Adrenal gland (tissue), 12 donors: Measurements from ENCODE around the gene PTX4. TPM values are rescaled to one million over a fixed set of nuclear protein-coding genes. Genes with fewer than 3 reads are reported as not detected.

ENCODE experiments used
- DNase-seq, 7 donors: peaks; one replicate each; pipeline ENCODE4 v3.0.0-alpha.2; 2019 to 2020
- H3K27ac ChIP-seq, 5 donors: fragments of 200-600 bp; sonication (generic) in 4 of 5; 1 replicate in 3 of 5; 2 replicates in 2 of 5; pipeline versions ENCODE4 v1.5.1 to v1.8.0; 2016 to 2020; ENCODE audit warnings: mild to moderate bottlenecking in 1 of 5
- H3K27me3 ChIP-seq: fragments of 200-600 bp; 2 replicates; pipeline ENCODE4 v1.8.0; 2021
- H3K36me3 ChIP-seq, 2 donors: fragments of 200-600 bp; replicated peaks in 1 of 2; 1 replicate in 1 of 2; 2 replicates in 1 of 2; pipeline versions ENCODE4 v1.5.1 to v1.8.0; 2018 to 2022
- H3K4me1 ChIP-seq, 2 donors: fragments of 200-600 bp; replicated peaks in 1 of 2; 1 replicate in 1 of 2; 2 replicates in 1 of 2; pipeline versions ENCODE4 v1.5.1 to v1.8.0; 2018 to 2021
- H3K4me3 ChIP-seq, 4 donors: fragments of 200-600 bp; sonication (generic) in 3 of 4; one replicate each; pipeline ENCODE4 v1.5.1; 2016 to 2018
- H3K9me3 ChIP-seq, 3 donors: fragments of 200-600 bp; sonication (generic) in 1 of 3; replicated peaks in 1 of 3; 1 replicate in 2 of 3; 2 replicates in 1 of 3; pipeline versions ENCODE4 v1.5.1 to v1.8.0; 2016 to 2021
- POLR2A ChIP-seq, 2 donors: fragments of 450-650 bp; IDR thresholded peaks; one replicate each; pipeline ENCODE4 v1.6.1; 2017; ENCODE audit warnings: antibody characterized with exemption in 2 of 2, mild to moderate bottlenecking in 2 of 2, moderate library complexity in 1 of 2
- WGBS, 4 donors: extraction: QIAGEN DNeasy Blood & Tissue Kit in 2 of 4; methylation state at CpG; one replicate each; pipeline versions ENCODE4 v1.1.5 to v1.1.7; 2013 to 2017; 5-methylcytosine and 5-hydroxymethylcytosine counted together
- intact Hi-C, 2 donors: fragments of 100-400 bp; cut with DNase I; formaldehyde crosslinking; loops; one replicate each; pipeline versions ENCODE4 v1.14.1 to v1.15.0; 2022 to 2023
- polyA plus RNA-seq, 3 donors: library from polyadenylated mRNA; stranded (reverse); fragments of 200-250 nt in 2 of 3; fragments of 350-450 nt in 1 of 3; fragmentation: Illumina TruSeq in 1 of 3; extraction: RNeasy Lipid Tissue Mini Kit (QIAGEN cat#74804) in 1 of 3; gene quantifications; one replicate each; pipeline ENCODE4 v1.2.3, GENCODE V29; 2013 to 2014
- total RNA-seq, 9 donors: library from RNA; depleted of rRNA in 4 of 9; stranded (reverse); fragments of >200 nt in 4 of 9; fragments of 120-200 nt in 1 of 9; fragmentation: NEBNext Ultra II Directional in 1 of 9; extraction: Animal tissue kit (Norgen Biotek cat#: 25700) in 1 of 9; gene quantifications; one replicate each; pipeline versions ENCODE4 v1.1.0 to v1.2.4, GENCODE V29; 2013 to 2023
- TF ChIP-seq, protein P1 (sequence below), 6 experiments: fragments of 450-650 bp in 4 of 6; fragments of 200-600 bp in 2 of 6; sonication (generic) in 1 of 6; IDR thresholded peaks; 1 replicate in 5 of 6; 2 replicates in 1 of 6; pipeline versions ENCODE4 v1.5.1 to v1.8.0; 2016 to 2021; ENCODE audit warnings: antibody characterized with exemption in 6 of 6, mild to moderate bottlenecking in 2 of 6, moderate library complexity in 1 of 6
- donor health status: healthy with polysubstance abuse.
- donor health status: Bipolar disorder and iron deficiency.
- donor health status: DM: yes; HTN: yes; CAD: no.
- donor health status: DM: no; HTN: no; CAD: no.
- donor health status: DM: no; HTN: no; CAD: no.
- donor health status: DM: yes; HTN: yes; CAD: no.

Gene PTX4
- total and polyA plus RNA-seq, 12 donors = 0.16 to 1.4 (median 0.57) TPM; not detected in 4

DNA sequence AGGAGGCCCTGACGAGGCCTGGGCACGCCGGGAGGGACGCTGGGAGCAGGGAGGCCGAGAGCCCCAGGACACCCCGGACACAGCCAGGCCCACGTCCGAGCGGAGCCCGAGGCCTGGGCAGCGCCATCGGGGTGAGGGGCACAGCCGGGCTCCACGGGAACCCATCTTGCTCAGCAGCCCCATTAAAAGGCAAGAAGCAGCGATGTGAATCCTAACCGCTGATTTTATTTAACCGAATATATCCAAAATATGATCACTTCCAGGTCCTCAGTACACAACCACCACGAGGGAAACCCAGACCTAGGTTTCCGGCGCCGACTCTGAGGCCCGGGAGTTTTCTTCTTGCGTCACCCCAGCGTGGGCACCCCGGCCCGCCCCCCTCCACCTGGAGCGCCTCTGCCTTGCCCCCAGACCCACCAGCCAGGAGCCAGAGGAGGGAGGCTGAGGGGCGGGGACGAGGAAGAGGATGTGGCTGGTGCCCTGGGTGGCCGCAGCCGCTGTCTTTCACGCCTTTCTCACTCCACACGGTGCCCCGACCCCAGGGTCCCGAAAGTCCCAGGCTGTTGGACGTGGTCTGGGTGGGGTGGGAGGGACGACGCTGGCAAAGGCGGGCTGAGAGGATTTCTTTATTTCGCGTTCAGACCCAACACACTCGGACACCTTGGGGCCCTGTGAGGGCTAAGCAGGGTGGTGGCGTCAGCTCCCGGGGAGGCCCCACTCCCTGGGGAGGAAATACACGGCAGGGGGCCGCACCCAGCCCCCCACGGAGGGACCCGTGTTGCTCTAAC is 43.8 kb downstream of the PTX4 start:
- Histone ChIP-seq H3K27ac (no peak overlapping the region), H3K36me3 (peaks cover 0 to 46% of the 10 kb centered on the region in 2 donors), H3K4me3 (no peak overlapping the region), H3K9me3 (no peaks in the 10 kb centered on the region), H3K4me1 (no peaks in the 10 kb centered on the region), H3K27me3 (no peaks in the 10 kb centered on the region)
- TF ChIP-seq, protein P1, sequence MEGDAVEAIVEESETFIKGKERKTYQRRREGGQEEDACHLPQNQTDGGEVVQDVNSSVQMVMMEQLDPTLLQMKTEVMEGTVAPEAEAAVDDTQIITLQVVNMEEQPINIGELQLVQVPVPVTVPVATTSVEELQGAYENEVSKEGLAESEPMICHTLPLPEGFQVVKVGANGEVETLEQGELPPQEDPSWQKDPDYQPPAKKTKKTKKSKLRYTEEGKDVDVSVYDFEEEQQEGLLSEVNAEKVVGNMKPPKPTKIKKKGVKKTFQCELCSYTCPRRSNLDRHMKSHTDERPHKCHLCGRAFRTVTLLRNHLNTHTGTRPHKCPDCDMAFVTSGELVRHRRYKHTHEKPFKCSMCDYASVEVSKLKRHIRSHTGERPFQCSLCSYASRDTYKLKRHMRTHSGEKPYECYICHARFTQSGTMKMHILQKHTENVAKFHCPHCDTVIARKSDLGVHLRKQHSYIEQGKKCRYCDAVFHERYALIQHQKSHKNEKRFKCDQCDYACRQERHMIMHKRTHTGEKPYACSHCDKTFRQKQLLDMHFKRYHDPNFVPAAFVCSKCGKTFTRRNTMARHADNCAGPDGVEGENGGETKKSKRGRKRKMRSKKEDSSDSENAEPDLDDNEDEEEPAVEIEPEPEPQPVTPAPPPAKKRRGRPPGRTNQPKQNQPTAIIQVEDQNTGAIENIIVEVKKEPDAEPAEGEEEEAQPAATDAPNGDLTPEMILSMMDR (IDR thresholded peaks at IDR 0.05) = no peak
- no peak for TF ChIP-seq POLR2A (IDR thresholded peaks at IDR 0.05)
- intact Hi-C loops = no loop called here
- WGBS, 4 donors = 82 to 86% (median 84%) methylated on average over 23 to 48 of the region's 48 CpGs
- DNase-seq = no peak

DNA sequence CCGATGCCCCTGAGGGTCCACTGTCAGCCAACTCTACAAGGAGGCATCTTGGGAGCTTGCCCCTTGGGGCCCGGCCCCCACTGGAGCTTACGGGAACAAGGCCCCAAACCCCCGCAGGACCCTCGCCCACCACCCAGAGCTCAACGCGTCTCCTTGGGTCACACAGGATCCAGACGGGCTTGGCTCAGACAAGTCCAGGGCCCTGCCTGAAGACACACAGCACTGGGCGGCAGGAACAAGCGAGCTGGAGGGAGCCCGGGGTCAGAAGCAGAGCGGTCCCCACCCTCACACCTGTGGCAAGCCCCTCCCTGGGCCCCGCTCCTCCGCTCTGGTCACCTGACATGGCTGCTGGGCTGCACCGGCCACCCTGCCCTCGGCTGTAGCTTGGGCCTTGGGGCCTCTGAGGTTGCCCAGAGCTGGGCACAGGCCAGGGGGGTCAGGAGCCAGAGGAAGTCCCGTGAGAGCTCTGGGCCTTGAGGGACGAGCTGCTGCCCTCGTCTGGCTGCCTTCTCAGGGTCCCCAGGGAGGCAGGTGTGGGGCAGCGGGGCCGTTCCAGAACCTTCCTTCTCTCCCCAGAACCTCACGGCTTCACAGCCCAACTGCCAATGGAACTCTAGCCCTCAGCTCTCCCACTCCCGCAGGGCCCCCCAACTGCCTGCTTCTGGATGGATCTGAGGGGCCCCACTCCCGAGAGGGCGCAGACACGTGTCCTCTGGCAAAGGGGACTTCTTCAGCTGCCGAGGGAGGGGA is 44.6 kb downstream of the PTX4 start, which contains the start of gene CCDC154:
TSS of gene CCDC154 (minus strand) at position 577 of the 750 bp plus-strand sequence. CDS start at position 343, 234 bp downstream.
- no peak within 1 kb of the TSS for H3K27ac ChIP-seq
- intact Hi-C loops = no loop called here
- no peaks in the 10 kb centered on the region for H3K9me3 ChIP-seq
- TF ChIP-seq POLR2A (IDR thresholded peaks at IDR 0.05) = no peak
- H3K27me3 ChIP-seq = no peaks in the 10 kb centered on the region
- H3K36me3 ChIP-seq = peaks cover 0 to 38% of the 10 kb centered on the region in 2 donors
- WGBS, 4 donors = 69 to 84% (median 71%) methylated on average over 9 to 27 of the region's 27 CpGs
- DNase-seq = peak in 3 of 7 donors; percentile 42 to 53 (median 48)
- no peaks in the 10 kb centered on the region for H3K4me1 ChIP-seq
- no peak within 1 kb of the TSS for H3K4me3 ChIP-seq

DNA sequence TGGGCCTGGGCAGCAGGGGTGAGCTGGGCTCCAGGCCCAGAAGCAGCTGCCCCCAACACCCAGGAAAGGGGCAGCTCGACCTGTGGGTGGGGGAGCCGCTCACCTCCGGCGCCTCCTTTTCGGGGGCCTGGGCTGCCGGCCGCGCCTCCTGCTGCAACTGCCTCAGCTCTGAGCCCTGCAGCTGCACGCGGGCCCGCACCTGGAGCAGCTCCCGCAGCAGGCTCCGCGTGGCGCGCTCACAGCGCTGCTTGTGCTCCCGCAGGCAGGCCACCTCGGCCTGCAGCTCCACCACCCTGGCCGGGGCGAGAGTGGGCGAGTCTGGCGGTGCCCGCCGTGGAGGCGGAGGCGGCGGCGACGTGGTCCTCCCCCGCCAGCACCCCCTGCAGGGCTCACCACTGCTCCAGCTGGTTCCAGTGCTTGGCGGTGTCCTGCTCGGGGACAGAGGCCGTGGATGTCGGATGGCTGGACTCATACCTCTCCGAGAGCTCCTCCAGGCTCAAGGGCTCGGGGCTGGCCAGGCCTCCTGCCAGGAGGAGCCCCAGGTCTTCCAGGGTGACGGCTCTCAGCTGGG is 45.3 kb downstream of the PTX4 start:
- intact Hi-C loops = no loop called here
- peaks cover 0 to 32% of the 10 kb centered on the region in 2 donors for H3K36me3 ChIP-seq

DNA sequence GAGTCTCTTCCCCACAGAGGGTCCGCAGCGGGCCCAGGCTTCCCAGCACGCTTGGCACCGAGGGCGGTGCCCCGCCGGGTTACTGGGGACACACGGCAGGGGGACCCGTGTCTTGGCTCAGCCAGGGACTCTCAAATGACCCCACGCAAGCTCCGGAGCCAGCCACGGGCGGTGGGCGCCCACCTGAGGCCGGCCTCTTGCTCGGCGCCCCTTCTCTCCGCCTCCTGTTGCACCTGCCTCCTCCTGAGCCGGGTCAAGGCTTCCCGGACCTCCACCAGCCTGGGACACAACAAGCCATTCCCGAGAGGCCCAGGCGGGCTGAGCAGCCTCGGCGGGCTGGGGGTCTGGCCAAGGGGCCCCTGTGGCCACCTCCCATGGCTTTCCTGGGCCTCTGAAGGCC is 46.0 kb downstream of the PTX4 start:
- WGBS, 4 donors = 78 to 92% (median 89%) methylated on average over 15 to 24 of the region's 24 CpGs
- peaks cover 0 to 24% of the 10 kb centered on the region in 2 donors for H3K36me3 ChIP-seq

More for the DNA sequence above, 45.3 kb downstream of the PTX4 start:
- DNase-seq = no peak
- Histone ChIP-seq H3K4me3 (no peak overlapping the region), H3K4me1 (no peaks in the 10 kb centered on the region), H3K27me3 (no peaks in the 10 kb centered on the region), H3K27ac (no peak overlapping the region), H3K9me3 (no peaks in the 10 kb centered on the region)
- 86 to 89% (median 89%) methylated on average over 7 to 38 of the region's 38 CpGs; no CpG with 5 or more reads in 1 of the 4 donors for whole genome bisulfite sequencing, 4 donors
- TF ChIP-seq, protein P1 (IDR thresholded peaks at IDR 0.05) = no peak
- TF ChIP-seq POLR2A (IDR thresholded peaks at IDR 0.05) = no peak

More for the DNA sequence above, 46.0 kb downstream of the PTX4 start:
- intact Hi-C loops = no loop called here
- DNase-seq = no peak
- Histone ChIP-seq H3K9me3 (no peaks in the 10 kb centered on the region), H3K27ac (no peak overlapping the region), H3K27me3 (no peaks in the 10 kb centered on the region), H3K4me1 (no peaks in the 10 kb centered on the region), H3K4me3 (no peak overlapping the region)
- no peak for TF ChIP-seq POLR2A (IDR thresholded peaks at IDR 0.05)
- TF ChIP-seq, protein P1 (IDR thresholded peaks at IDR 0.05) = no peak
